Measurements from ENCODE around the gene PACS1. TPM values are rescaled to one million over a fixed set of nuclear protein-coding genes. Genes with fewer than 3 reads are reported as not detected.

PACS1 gene
- total and polyA plus RNA-seq, 4 experiments from 2014 or later: 13.7 to 262 (median 177) TPM

- DNase-seq: no peak
- intact Hi-C loops (cut with micrococcal nuclease): no loop called here
- no peak overlapping the region for H3K27ac ChIP-seq (ENCODE audit: low read depth, low read length)
- no peak overlapping the region for H3K4me3 Mint-ChIP-seq
- H3K4me1 Mint-ChIP-seq: peaks cover 11 to 19% (median 13%) of the 10 kb centered on the region in 4 donors
- no peak overlapping the region for H3K4me3 ChIP-seq (ENCODE audit: low read length in 2 of 2)
- H3K36me3 ChIP-seq (ENCODE audit: insufficient read depth, low read length): peaks cover 58% of the 10 kb centered on the region
- no peaks in the 10 kb centered on the region for H3K27me3 Mint-ChIP-seq
- H3K9me3 ChIP-seq (ENCODE audit: control insufficient read depth in 1 of 2, low read length in 2 of 2): no peaks in the 10 kb centered on the region
- H3K36me3 Mint-ChIP-seq: peaks cover 44 to 72% of the 10 kb centered on the region in 2 donors
- peak overlapping the region in 6 of 7 donors; percentile 42 to 68 (median 48) for H3K27ac Mint-ChIP-seq
- H3K9me3 Mint-ChIP-seq: peaks cover 0 to 3% (median 0%) of the 10 kb centered on the region in 8 donors
- POLR2A ChIA-PET (ENCODE audit: partially characterized antibody): interaction anchor here (2.0 kb wide), 1 partner anchor 41 kb away, joined by 6 read pairs; no protein-coding TSS in a partner anchor
- no peaks in the 10 kb centered on the region for H3K27me3 ChIP-seq (ENCODE audit: insufficient read depth, low read length)
- peaks cover 11% of the 10 kb centered on the region for H3K4me1 ChIP-seq (ENCODE audit: insufficient read depth, low read length)
- CTCF ChIA-PET (ENCODE audit: partially characterized antibody): interaction anchor here (1.1 kb wide), 1 partner anchor 23 kb away, joined by 4 read pairs; no protein-coding TSS in a partner anchor
Measured at GRCh38 chr11:66218036-66218435, 148.0 kb downstream of the PACS1 start.

- H3K27ac ChIP-seq (ENCODE audit: low read depth, low read length): no peak overlapping the region
- H3K9me3 ChIP-seq (ENCODE audit: control insufficient read depth in 1 of 2, low read length in 2 of 2): no peaks in the 10 kb centered on the region
- no peak for DNase-seq
- H3K4me3 ChIP-seq (ENCODE audit: low read length in 2 of 2): no peak overlapping the region
- no peaks in the 10 kb centered on the region for H3K27me3 ChIP-seq (ENCODE audit: insufficient read depth, low read length)
- Mint-ChIP-seq H3K36me3 (peaks cover 40 to 66% of the 10 kb centered on the region in 2 donors), H3K27me3 (no peaks in the 10 kb centered on the region), H3K4me3 (peak overlapping the region in 1 of 8 donors; percentile 69), H3K27ac (peak overlapping the region; percentile 43 to 94 (median 67)), H3K9me3 (peaks cover 0 to 3% (median 0%) of the 10 kb centered on the region in 8 donors), H3K4me1 (peaks cover 11 to 19% (median 13%) of the 10 kb centered on the region in 4 donors)
- intact Hi-C loops (cut with micrococcal nuclease): no loop called here
- POLR2A ChIA-PET (ENCODE audit: partially characterized antibody): interaction anchor here (2.0 kb wide), 1 partner anchor 40 kb away, joined by 6 read pairs; no protein-coding TSS in a partner anchor
- CTCF ChIA-PET (ENCODE audit: partially characterized antibody): interaction anchor here (5.2 kb wide), 1 partner anchor 62 kb away, joined by 42 read pairs; no protein-coding TSS in a partner anchor
- peaks cover 11% of the 10 kb centered on the region for H3K4me1 ChIP-seq (ENCODE audit: insufficient read depth, low read length)
- peaks cover 53% of the 10 kb centered on the region for H3K36me3 ChIP-seq (ENCODE audit: insufficient read depth, low read length)
Measured at GRCh38 chr11:66218846-66219620, 149.0 kb downstream of the PACS1 start.

- CTCF ChIA-PET (ENCODE audit: partially characterized antibody): interaction anchor here (2.2 to 5.2 kb wide), 3 partner anchors 61 to 169 kb away, joined by 6 to 42 read pairs (median 15); partner anchors contain the start of gene YIF1A
- Histone ChIP-seq H3K27ac (ENCODE audit: low read depth, low read length) (no peak overlapping the region), H3K9me3 (ENCODE audit: control insufficient read depth in 1 of 2, low read length in 2 of 2) (no peaks in the 10 kb centered on the region), H3K27me3 (ENCODE audit: insufficient read depth, low read length) (no peaks in the 10 kb centered on the region), H3K4me1 (ENCODE audit: insufficient read depth, low read length) (peaks cover 11% of the 10 kb centered on the region), H3K4me3 (ENCODE audit: low read length in 2 of 2) (no peak overlapping the region), H3K36me3 (ENCODE audit: insufficient read depth, low read length) (peaks cover 63% of the 10 kb centered on the region)
- Mint-ChIP-seq H3K9me3 (peaks cover 0 to 3% (median 0%) of the 10 kb centered on the region in 8 donors), H3K4me3 (no peak overlapping the region), H3K27ac (peak overlapping the region in 5 of 7 donors; percentile 57 to 92 (median 70)), H3K27me3 (no peaks in the 10 kb centered on the region), H3K36me3 (peaks cover 40 to 69% of the 10 kb centered on the region in 2 donors), H3K4me1 (peaks cover 11 to 20% (median 13%) of the 10 kb centered on the region in 4 donors)
- DNase-seq: no peak
- intact Hi-C loops (cut with micrococcal nuclease): no loop called here
- POLR2A ChIA-PET (ENCODE audit: partially characterized antibody): interaction anchor here (0.6 to 0.8 kb wide), 2 partner anchors 62 to 69 kb away, joined by 4 read pairs; partner anchors contain the start of gene YIF1A
Measured at GRCh38 chr11:66219846-66220565, 149.9 kb downstream of the PACS1 start.

- peaks cover 11 to 22% (median 13%) of the 10 kb centered on the region in 4 donors for H3K4me1 Mint-ChIP-seq
- CTCF ChIA-PET (ENCODE audit: partially characterized antibody): interaction anchor here (2.2 to 5.2 kb wide), 3 partner anchors 61 to 169 kb away, joined by 6 to 42 read pairs (median 15); partner anchors contain the start of gene YIF1A
- H3K27ac Mint-ChIP-seq: peak overlapping the region in 6 of 7 donors; percentile 57 to 98 (median 84)
- Histone ChIP-seq H3K27ac (ENCODE audit: low read depth, low read length) (peak overlapping the region; percentile 89), H3K36me3 (ENCODE audit: insufficient read depth, low read length) (peaks cover 66% of the 10 kb centered on the region), H3K9me3 (ENCODE audit: control insufficient read depth in 1 of 2, low read length in 2 of 2) (no peaks in the 10 kb centered on the region), H3K4me3 (ENCODE audit: low read length in 2 of 2) (no peak overlapping the region), H3K27me3 (ENCODE audit: insufficient read depth, low read length) (no peaks in the 10 kb centered on the region), H3K4me1 (ENCODE audit: insufficient read depth, low read length) (peaks cover 11% of the 10 kb centered on the region)
- no peak for DNase-seq
- no peaks in the 10 kb centered on the region for H3K27me3 Mint-ChIP-seq
- peaks cover 42 to 72% of the 10 kb centered on the region in 2 donors for H3K36me3 Mint-ChIP-seq
- peaks cover 0 to 3% (median 0%) of the 10 kb centered on the region in 8 donors for H3K9me3 Mint-ChIP-seq
- POLR2A ChIA-PET (ENCODE audit: partially characterized antibody): interaction anchor here (0.6 to 0.8 kb wide), 2 partner anchors 62 to 68 kb away, joined by 4 read pairs; partner anchors contain the start of gene YIF1A
- intact Hi-C loops (cut with micrococcal nuclease): no loop called here
- H3K4me3 Mint-ChIP-seq: peak overlapping the region in 1 of 8 donors; percentile 21
Measured at GRCh38 chr11:66220566-66220935, 150.5 kb downstream of the PACS1 start.

- Mint-ChIP-seq H3K27ac (peak overlapping the region in 6 of 7 donors; percentile 61 to 99 (median 89)), H3K9me3 (peaks cover 0 to 3% (median 0%) of the 10 kb centered on the region in 8 donors), H3K36me3 (peaks cover 41 to 71% of the 10 kb centered on the region in 2 donors), H3K4me1 (peaks cover 11 to 22% (median 13%) of the 10 kb centered on the region in 4 donors), H3K27me3 (no peaks in the 10 kb centered on the region), H3K4me3 (no peak overlapping the region)
- CTCF ChIA-PET (ENCODE audit: partially characterized antibody): interaction anchor here (0.7 to 5.2 kb wide), 8 partner anchors 21 to 930 kb away, joined by 3 to 42 read pairs (median 6); partner anchors contain the start of gene YIF1A
- peak overlapping the region; percentile 89 for H3K27ac ChIP-seq (ENCODE audit: low read depth, low read length)
- H3K9me3 ChIP-seq (ENCODE audit: control insufficient read depth in 1 of 2, low read length in 2 of 2): no peaks in the 10 kb centered on the region
- H3K4me1 ChIP-seq (ENCODE audit: insufficient read depth, low read length): peaks cover 11% of the 10 kb centered on the region
- intact Hi-C loops (cut with micrococcal nuclease): no loop called here
- H3K4me3 ChIP-seq (ENCODE audit: low read length in 2 of 2): no peak overlapping the region
- peaks cover 64% of the 10 kb centered on the region for H3K36me3 ChIP-seq (ENCODE audit: insufficient read depth, low read length)
- H3K27me3 ChIP-seq (ENCODE audit: insufficient read depth, low read length): no peaks in the 10 kb centered on the region
- POLR2A ChIA-PET (ENCODE audit: partially characterized antibody): interaction anchor here (0.8 kb wide), 1 partner anchor 61 kb away, joined by 4 read pairs; no protein-coding TSS in a partner anchor
- DNase-seq: no peak
Measured at GRCh38 chr11:66221012-66221411, 150.9 kb downstream of the PACS1 start.

- H3K4me1 Mint-ChIP-seq: peaks cover 11 to 22% (median 13%) of the 10 kb centered on the region in 4 donors
- Histone ChIP-seq H3K27me3 (ENCODE audit: insufficient read depth, low read length) (no peaks in the 10 kb centered on the region), H3K36me3 (ENCODE audit: insufficient read depth, low read length) (peaks cover 58% of the 10 kb centered on the region), H3K4me3 (ENCODE audit: low read length in 2 of 2) (no peak overlapping the region), H3K9me3 (ENCODE audit: control insufficient read depth in 1 of 2, low read length in 2 of 2) (no peaks in the 10 kb centered on the region), H3K4me1 (ENCODE audit: insufficient read depth, low read length) (peaks cover 11% of the 10 kb centered on the region), H3K27ac (ENCODE audit: low read depth, low read length) (peak overlapping the region; percentile 89)
- peaks cover 33 to 69% of the 10 kb centered on the region in 2 donors for H3K36me3 Mint-ChIP-seq
- H3K27ac Mint-ChIP-seq: peak overlapping the region; percentile 92 to 99 (median 98)
- CTCF ChIA-PET (ENCODE audit: partially characterized antibody): interaction anchor here (0.6 to 5.2 kb wide), 15 partner anchors 15 to 931 kb away, joined by 3 to 42 read pairs (median 5); partner anchors contain the start of genes SF3B2, TMEM151A and YIF1A
- no peak overlapping the region for H3K4me3 Mint-ChIP-seq
- no peak for DNase-seq
- intact Hi-C loops (cut with micrococcal nuclease): loop anchor here (1.0 to 2.0 kb wide), 3 partner anchors 47 to 107 kb away; partner anchors contain the start of gene RAB1B
- POLR2A ChIA-PET (ENCODE audit: partially characterized antibody): interaction anchor here (1.7 kb wide), 1 partner anchor 60 kb away, joined by 9 read pairs; no protein-coding TSS in a partner anchor
- H3K27me3 Mint-ChIP-seq: no peaks in the 10 kb centered on the region
- H3K9me3 Mint-ChIP-seq: peaks cover 0 to 3% (median 0%) of the 10 kb centered on the region in 8 donors
Measured at GRCh38 chr11:66221726-66222236, 151.7 kb downstream of the PACS1 start.

Data from CD4-positive, alpha-beta memory T cell (primary cell).